GM21619 (cell line): ENCODE data around the gene OLFM1.
"Not testable (repeated sequence)": the region's sequence is repeated elsewhere in the genome, so short reads cannot be mapped to it uniquely, and the experiment has no call there.

Source experiments
- ATAC-seq: cut with Tn5 transposase; IDR thresholded peaks from one replicate; pipeline ENCODE4 v1.9.1; 2021; ENCODE audit not compliant: unreplicated experiment

The OLFM1 gene

GRCh38 chr9:135104761-135105160 lies 17.3 kb downstream of the OLFM1 start:
- no peak for ATAC-seq

- no peak for ATAC-seq
Observed at GRCh38 chr9:135105211-135105745, 17.8 kb downstream of the OLFM1 start.

- ATAC-seq, result no peak
Observed at GRCh38 chr9:135105938-135106491, 18.5 kb downstream of the OLFM1 start.

GRCh38 chr9:135106551-135107270 lies 19.2 kb downstream of the OLFM1 start:
- ATAC-seq, result no peak

- ATAC-seq, result no peak
Observed at GRCh38 chr9:135107581-135108235, 20.2 kb downstream of the OLFM1 start.

GRCh38 chr9:135108831-135109510 lies 21.5 kb downstream of the OLFM1 start:
- ATAC-seq, result no peak

GRCh38 chr9:135109650-135110049 lies 22.2 kb downstream of the OLFM1 start:
- ATAC-seq, result no peak

GRCh38 chr9:135110416-135110815 lies 22.9 kb downstream of the OLFM1 start:
- ATAC-seq, result no peak

- not testable (repeated sequence) for ATAC-seq
Observed at GRCh38 chr9:135111600-135111999, 24.1 kb downstream of the OLFM1 start.

- no peak for ATAC-seq
Observed at GRCh38 chr9:135116371-135116770, 28.9 kb downstream of the OLFM1 start.

GRCh38 chr9:135116881-135117280 lies 29.4 kb downstream of the OLFM1 start:
- no peak for ATAC-seq

- ATAC-seq, result no peak
Observed at GRCh38 chr9:135117281-135117680, 29.8 kb downstream of the OLFM1 start.

GRCh38 chr9:135119496-135120064 lies 32.1 kb downstream of the OLFM1 start:
- ATAC-seq, result no peak

GRCh38 chr9:135120249-135120648 lies 32.8 kb downstream of the OLFM1 start:
- no peak for ATAC-seq

- ATAC-seq, result no peak
Observed at GRCh38 chr9:135122316-135122715, 34.8 kb downstream of the OLFM1 start.

- ATAC-seq, result no peak
Observed at GRCh38 chr9:135123126-135123772, 35.8 kb downstream of the OLFM1 start.

GRCh38 chr9:135123773-135124134 lies 36.3 kb downstream of the OLFM1 start:
- no peak for ATAC-seq

GRCh38 chr9:135126451-135127187 lies 39.2 kb downstream of the OLFM1 start:
- no peak for ATAC-seq

- no peak for ATAC-seq
Observed at GRCh38 chr9:135127718-135128670, 40.5 kb downstream of the OLFM1 start.
